NB4 (cell line): Measurements from ENCODE around the gene CAPN11.

Experiments used
- MAX ChIP-seq: IDR thresholded peaks from 2 replicates; pipeline ENCODE4 v1.6.1; 2011; ENCODE audit warnings: low read depth, low read length
- POLR2A ChIP-seq: IDR thresholded peaks from 2 replicates; pipeline ENCODE4 v1.6.1; 2011; ENCODE audit warnings: mild to moderate bottlenecking; ENCODE audit not compliant: insufficient read length; ENCODE audit errors: extremely low read depth
- TF ChIP-seq, protein P1 (sequence below): IDR thresholded peaks from one replicate; pipeline ENCODE4 v1.5.1; 2012; ENCODE audit warnings: low read depth, low read length

DNA sequence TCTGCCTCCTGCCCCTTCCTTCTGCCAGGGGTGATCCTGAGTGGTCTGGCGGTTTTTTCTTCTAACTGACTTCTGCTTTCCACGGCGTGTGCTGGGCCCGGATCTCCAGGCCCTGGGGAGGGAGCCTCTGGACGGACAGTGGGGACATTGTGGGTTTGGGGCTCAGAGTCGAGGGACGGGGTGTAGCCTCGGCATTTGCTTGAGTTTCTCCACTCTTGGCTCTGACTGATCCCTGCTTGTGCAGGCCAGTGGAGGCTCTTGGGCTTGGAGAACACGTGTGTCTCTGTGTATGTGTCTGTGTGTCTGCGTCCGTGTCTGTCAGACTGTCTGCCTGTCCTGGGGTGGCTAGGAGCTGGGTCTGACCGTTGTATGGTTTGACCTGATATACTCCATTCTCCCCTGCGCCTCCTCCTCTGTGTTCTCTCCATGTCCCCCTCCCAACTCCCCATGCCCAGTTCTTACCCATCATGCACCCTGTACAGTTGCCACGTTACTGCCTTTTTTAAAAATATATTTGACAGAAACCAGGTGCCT lies 75.0 kb downstream of the CAPN11 start:
- TF ChIP-seq, protein P1, sequence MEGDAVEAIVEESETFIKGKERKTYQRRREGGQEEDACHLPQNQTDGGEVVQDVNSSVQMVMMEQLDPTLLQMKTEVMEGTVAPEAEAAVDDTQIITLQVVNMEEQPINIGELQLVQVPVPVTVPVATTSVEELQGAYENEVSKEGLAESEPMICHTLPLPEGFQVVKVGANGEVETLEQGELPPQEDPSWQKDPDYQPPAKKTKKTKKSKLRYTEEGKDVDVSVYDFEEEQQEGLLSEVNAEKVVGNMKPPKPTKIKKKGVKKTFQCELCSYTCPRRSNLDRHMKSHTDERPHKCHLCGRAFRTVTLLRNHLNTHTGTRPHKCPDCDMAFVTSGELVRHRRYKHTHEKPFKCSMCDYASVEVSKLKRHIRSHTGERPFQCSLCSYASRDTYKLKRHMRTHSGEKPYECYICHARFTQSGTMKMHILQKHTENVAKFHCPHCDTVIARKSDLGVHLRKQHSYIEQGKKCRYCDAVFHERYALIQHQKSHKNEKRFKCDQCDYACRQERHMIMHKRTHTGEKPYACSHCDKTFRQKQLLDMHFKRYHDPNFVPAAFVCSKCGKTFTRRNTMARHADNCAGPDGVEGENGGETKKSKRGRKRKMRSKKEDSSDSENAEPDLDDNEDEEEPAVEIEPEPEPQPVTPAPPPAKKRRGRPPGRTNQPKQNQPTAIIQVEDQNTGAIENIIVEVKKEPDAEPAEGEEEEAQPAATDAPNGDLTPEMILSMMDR, result no peak
- TF ChIP-seq POLR2A (no peak), MAX (no peak)
